Fibroblast of pulmonary artery (primary cell): ENCODE results near the gene EPB41L2.

Source experiments
- DNase-seq: peaks from one replicate; pipeline ENCODE4 v3.0.0-alpha.2; 2010; ENCODE audit warnings: low read depth
- H3K4me3 ChIP-seq: replicated peaks from 2 replicates; pipeline ENCODE4 v1.5.1; 2011; ENCODE audit warnings: low read depth, mild to moderate bottlenecking, control low read depth, low read length, moderate library complexity
- TF ChIP-seq, protein P1 (sequence below): IDR thresholded peaks from 2 replicates; pipeline ENCODE4 v1.5.1; 2011; ENCODE audit warnings: mild to moderate bottlenecking, control low read depth, low read length, inconsistent platforms; ENCODE audit errors: missing control alignments

EPB41L2 gene

DNA sequence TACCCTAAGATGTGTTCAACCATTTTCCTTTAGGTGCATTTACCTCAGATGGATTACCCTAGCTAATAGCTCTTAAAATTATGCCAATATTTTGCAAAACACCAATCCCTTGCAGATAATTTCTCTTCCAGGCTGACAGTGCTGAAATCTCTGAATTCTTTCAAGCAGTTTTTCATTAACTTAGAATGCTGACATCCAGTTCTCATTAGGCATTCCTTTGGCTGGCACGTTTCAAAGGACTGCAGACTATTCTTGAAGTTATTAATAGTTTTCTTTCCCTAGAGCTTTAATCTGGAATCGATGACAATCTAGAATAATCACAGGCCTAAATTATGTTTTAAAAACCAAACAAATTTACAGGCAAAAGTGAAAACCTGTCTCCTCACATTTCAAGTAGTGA lies 167.5 kb downstream of the EPB41L2 start:
- no peak for DNase-seq
- TF ChIP-seq, protein P1, sequence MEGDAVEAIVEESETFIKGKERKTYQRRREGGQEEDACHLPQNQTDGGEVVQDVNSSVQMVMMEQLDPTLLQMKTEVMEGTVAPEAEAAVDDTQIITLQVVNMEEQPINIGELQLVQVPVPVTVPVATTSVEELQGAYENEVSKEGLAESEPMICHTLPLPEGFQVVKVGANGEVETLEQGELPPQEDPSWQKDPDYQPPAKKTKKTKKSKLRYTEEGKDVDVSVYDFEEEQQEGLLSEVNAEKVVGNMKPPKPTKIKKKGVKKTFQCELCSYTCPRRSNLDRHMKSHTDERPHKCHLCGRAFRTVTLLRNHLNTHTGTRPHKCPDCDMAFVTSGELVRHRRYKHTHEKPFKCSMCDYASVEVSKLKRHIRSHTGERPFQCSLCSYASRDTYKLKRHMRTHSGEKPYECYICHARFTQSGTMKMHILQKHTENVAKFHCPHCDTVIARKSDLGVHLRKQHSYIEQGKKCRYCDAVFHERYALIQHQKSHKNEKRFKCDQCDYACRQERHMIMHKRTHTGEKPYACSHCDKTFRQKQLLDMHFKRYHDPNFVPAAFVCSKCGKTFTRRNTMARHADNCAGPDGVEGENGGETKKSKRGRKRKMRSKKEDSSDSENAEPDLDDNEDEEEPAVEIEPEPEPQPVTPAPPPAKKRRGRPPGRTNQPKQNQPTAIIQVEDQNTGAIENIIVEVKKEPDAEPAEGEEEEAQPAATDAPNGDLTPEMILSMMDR: no peak
- H3K4me3 ChIP-seq: no peak overlapping the region

DNA sequence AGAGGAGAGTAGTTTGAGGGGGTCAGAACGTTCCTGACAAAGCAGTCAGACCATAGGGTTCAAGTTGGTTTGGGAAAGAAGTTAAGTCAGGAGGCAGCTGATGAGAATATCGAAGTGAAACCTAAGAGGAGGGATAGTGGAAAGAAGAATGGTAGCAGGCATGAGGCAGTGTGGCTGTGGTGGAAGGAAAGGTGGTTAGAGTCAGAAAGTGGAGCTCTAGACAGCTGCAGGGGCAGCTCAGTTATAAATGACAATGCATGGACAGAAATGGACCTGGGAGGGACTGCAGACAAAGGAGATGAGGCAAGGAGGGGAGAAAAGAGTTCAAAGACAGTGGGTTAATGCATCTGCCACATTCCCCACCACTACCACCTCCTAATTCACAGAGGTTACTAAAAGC lies 169.3 kb downstream of the EPB41L2 start:
- TF ChIP-seq, protein P1: no peak
- H3K4me3 ChIP-seq: no peak overlapping the region
- DNase-seq: no peak

DNA sequence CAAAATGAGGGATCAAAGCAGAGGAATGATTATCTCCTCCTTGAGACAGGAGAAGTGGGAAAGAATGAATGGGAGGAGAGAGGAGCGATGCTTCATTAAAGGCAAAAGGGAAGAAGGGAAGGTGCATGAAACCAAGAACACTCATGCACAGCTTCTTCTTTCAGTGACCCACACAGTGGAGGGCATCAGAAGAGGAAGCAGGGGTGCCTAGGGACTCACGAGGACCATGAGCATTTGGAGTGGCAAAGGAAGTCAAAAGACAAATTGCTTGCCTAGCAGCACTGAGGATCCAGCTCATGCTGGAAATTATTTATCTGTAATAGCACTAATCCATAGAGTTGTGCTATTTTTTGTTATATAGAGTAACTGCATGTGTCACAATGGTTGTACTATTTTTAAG lies 169.8 kb downstream of the EPB41L2 start:
- H3K4me3 ChIP-seq: no peak overlapping the region
- no peak for DNase-seq
- TF ChIP-seq, protein P1: no peak

DNA sequence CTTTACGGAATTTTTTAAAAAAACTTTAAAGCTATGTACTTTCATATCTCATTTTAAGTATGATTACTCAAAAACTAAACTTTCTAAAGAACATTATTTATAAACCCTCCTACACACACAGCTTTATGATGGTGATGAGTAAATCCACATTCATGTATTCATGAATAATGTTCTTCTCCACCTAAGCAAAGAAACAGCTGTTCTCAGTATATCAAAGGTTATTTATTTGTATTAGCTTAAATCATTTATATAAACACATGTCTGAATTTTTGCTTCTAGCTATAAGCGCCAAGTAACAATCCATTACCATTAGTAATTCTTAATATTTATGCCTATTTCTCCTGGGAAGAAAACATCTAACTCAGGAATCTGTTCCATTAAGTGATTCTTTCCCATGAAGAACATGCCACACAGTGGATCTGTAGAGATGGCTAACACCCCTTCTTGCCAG lies 172.5 kb downstream of the EPB41L2 start:
- DNase-seq: peak; percentile 31
- no peak overlapping the region for H3K4me3 ChIP-seq
- TF ChIP-seq, protein P1: no peak

DNA sequence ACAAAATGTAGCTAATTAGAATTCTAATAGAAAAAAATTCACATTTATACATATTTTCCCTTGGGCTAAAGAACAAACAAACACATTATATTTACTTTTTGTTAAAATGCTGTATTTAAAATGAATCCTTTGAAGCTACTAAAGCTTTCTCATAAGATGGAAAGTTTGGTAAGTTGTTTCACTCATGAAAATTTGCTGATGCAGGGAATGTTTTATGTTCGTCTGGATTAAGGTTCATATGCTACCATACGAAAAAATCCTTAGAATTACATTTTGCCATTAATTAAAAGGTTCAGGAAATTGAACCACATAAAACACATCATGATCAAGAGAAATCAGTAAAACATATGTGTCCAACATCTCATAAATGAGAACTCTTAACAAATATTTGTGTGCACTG lies 173.6 kb downstream of the EPB41L2 start:
- TF ChIP-seq, protein P1: no peak

DNA sequence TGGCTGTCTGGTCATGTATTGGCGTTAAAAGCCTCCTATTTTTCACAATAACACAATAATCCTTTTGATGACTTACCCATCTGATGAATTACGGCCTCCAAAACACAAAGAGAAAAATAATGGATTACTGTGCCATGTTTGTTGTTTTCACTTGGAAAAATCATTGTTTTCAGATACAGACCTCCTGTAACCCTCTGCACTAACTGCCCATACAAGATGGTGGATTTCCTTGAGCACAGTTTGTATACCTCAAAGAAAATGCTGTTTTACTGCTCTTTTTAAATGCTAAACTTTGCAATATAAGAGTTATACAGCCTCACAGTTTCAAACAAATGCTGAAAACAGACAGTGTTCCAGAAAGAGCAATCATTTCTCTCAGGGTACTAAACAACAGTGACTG lies 174.8 kb downstream of the EPB41L2 start:
- TF ChIP-seq, protein P1: no peak
- DNase-seq: no peak
- no peak overlapping the region for H3K4me3 ChIP-seq

More for the DNA sequence above, 173.6 kb downstream of the EPB41L2 start:
- no peak for DNase-seq
- H3K4me3 ChIP-seq: no peak overlapping the region

DNA sequence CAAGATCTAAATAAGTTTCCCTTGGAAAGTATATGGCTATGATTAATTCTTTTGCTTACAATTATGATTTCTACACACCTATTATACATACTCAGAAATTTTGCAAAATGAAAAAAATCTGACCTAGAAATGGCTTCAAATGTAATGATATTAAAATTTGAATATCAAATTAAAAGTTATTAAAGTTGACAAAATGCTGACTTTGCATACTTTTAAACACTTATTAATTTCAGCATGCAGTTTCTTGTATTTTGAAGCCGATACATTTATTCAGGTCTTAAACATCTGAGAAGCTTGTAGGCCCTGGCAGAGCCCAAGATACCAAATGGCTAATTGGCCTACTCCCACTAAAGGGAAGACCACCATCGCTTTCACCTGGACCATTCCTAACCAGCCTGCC lies 176.1 kb downstream of the EPB41L2 start:
- H3K4me3 ChIP-seq: no peak overlapping the region
- TF ChIP-seq, protein P1: no peak
- DNase-seq: no peak
